NCI-H1092 treated with DMSO at 0.1 percent for 48 hours (cell line): ENCODE results near the gene DEFB124.

Experiments
- DNase-seq: peaks from one replicate; lab custom pipeline; 2025; lab: John Stamatoyannopoulos, UW

Gene DEFB124

DNA sequence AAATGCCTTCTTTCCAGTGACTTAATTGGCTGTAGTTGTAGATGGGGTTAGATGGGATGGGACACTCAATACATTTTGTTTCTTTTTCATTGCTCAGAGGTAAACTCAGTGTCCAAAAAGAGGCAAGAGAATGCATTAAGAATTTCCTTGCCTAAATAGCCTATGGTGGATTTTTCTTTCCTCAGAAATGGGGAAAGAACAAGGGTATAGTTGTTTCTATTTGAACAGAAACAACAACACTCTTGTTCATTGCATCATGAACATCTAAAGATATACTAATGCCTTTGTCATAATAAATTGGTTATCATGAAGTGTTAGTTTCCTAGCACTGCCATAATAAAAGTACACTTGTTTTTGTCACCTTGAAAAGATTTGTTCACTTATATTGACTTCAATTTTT lies 49.1 kb downstream of the DEFB124 start:
- no peak for DNase-seq

DNA sequence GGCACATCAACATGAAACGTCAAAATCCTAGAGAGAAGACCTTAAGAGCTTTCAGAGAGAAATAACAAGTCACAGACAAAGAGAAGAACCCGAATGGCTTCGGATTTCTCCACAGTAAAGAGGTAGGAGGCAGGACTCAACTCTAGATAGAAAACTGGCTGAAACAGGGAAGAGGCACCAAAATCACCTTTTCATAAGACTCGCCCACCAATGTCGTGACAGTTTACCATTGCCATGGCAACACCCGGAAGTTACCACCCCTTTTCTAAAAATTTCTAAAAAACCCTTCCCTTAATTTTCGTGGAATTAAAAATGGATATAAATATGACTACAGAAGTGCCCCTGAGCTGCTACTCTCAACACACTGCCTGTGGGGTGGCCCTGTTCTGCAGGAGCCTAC lies 56.6 kb downstream of the DEFB124 start:
- DNase-seq = no peak

DNA sequence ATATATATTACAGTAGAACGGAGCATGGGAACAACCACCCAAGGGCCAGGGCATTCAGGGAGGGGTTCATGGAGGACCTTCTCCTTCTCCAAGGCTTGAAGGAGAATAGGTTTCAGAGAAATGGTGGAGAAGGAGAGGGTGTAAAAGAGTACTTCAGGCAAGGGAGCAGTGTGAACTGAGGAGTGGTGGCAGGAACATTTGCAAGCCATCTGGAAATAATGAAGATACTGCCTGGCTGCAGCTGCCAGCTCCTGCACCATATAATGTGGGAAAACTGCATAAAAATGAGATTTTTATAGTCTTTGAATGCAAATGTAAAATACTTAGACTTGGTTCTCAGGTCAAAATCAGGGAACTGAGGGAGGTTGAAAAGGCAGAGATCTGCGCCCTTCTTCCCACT lies 59.3 kb downstream of the DEFB124 start:
- no peak for DNase-seq
